Activated B cell treated with CpG ODN at 0.5 μM for 24 hours (primary cell): ENCODE results near the gene PYGB. TPM values are rescaled to one million over a fixed set of nuclear protein-coding genes. Genes with fewer than 3 reads are reported as not detected.
A peak's percentile ranks its signal among the peaks of the same experiment; 100 is the strongest.

Source experiments
- ATAC-seq: fragments of 200-7000 bp; cut with Tn5 transposase; one replicate; pipeline ENCODE4 v1.10.0; 2021; ENCODE audit warnings: low read depth, mild to moderate bottlenecking, moderate library complexity
- CTCF ChIA-PET: fragments of 350-600 bp; sonication (Branson Sonifier 250); formaldehyde crosslinking; loops from one replicate; lab custom pipeline; 2021; ENCODE audit warnings: antibody characterized with exemption; lab: Charles Lee
- POLR2A ChIA-PET: fragments of 350-600 bp; sonication (Branson Sonifier 250); formaldehyde crosslinking; loops from one replicate; lab custom pipeline; 2021; ENCODE audit warnings: antibody characterized with exemption; lab: Charles Lee
- DNase-seq: peaks from one replicate; pipeline ENCODE4 v3.0.0; 2022
- H3K27ac Mint-ChIP-seq: one replicate; pipeline ENCODE4 v1.8.0; 2020; ENCODE audit warnings: mixed read lengths
- H3K27me3 Mint-ChIP-seq: one replicate; pipeline ENCODE4 v1.8.0; 2021; ENCODE audit warnings: mixed read lengths
- H3K36me3 Mint-ChIP-seq: one replicate; pipeline ENCODE4 v1.8.0; 2021; ENCODE audit warnings: low read depth, mixed read lengths
- H3K4me1 Mint-ChIP-seq: one replicate; pipeline ENCODE4 v1.8.0; 2021; ENCODE audit warnings: mixed read lengths
- H3K4me3 Mint-ChIP-seq: one replicate; pipeline ENCODE4 v1.8.0; 2020; ENCODE audit warnings: mild to moderate bottlenecking, mixed read lengths
- H3K9me3 Mint-ChIP-seq: one replicate; pipeline ENCODE4 v1.8.0; 2020; ENCODE audit warnings: mixed read lengths
- CTCF ChIP-seq: fragments of 200-600 bp; IDR thresholded peaks from one replicate; pipeline ENCODE4 v1.8.0; 2022; ENCODE audit warnings: antibody characterized with exemption, mild to moderate bottlenecking
- intact Hi-C: fragments of 100-400 bp; cut with micrococcal nuclease; formaldehyde crosslinking; loops from one replicate; pipeline ENCODE4 v1.15.1; 2024
- total RNA-seq: library from RNA; stranded (reverse); gene quantifications from 2 replicates; pipeline ENCODE4 v1.2.3, GENCODE V29; 2022

Gene PYGB
- total RNA-seq, 1 donor from 2014 or later: 23.5 TPM

- H3K27me3 Mint-ChIP-seq: no peaks in the 10 kb centered on the region
- POLR2A ChIA-PET: no interaction called here
These were observed 46.1 kb downstream of the PYGB start for GRCh38 chr20:25293910-25294458.

GRCh38 chr20:25294459-25295385 lies 46.8 kb downstream of the PYGB start:
- intact Hi-C loops: loop anchor here (1.0 to 5.0 kb wide), 5 partner anchors 96 to 328 kb away; partner anchors contain the start of genes ABHD12, ACSS1 and NANP

More at GRCh38 chr20:25293910-25294458, 46.1 kb downstream of the PYGB start:
- no peak overlapping the region for H3K4me3 Mint-ChIP-seq
- intact Hi-C loops: loop anchor here (1.0 to 5.0 kb wide), 5 partner anchors 97 to 328 kb away; partner anchors contain the start of genes ABHD12, ACSS1 and NANP
- no peaks in the 10 kb centered on the region for H3K9me3 Mint-ChIP-seq
- no peak for DNase-seq
- peaks cover 7% of the 10 kb centered on the region for H3K4me1 Mint-ChIP-seq
- CTCF ChIA-PET: interaction anchor here (1.8 to 4.1 kb wide), 3 partner anchors 21 to 114 kb away, joined by 5 to 57 read pairs (median 9); partner anchors contain the start of gene GINS1
- peaks cover 33% of the 10 kb centered on the region for H3K36me3 Mint-ChIP-seq
- no peak for TF ChIP-seq CTCF
- ATAC-seq: no peak
- H3K27ac Mint-ChIP-seq: no peak overlapping the region

GRCh38 chr20:25295386-25296093 lies 47.7 kb downstream of the PYGB start:
- H3K4me1 Mint-ChIP-seq: peaks cover 5% of the 10 kb centered on the region
- H3K27me3 Mint-ChIP-seq: no peaks in the 10 kb centered on the region
- no peaks in the 10 kb centered on the region for H3K9me3 Mint-ChIP-seq
- H3K27ac Mint-ChIP-seq: no peak overlapping the region
- no peak for TF ChIP-seq CTCF
- DNase-seq (no peak), ATAC-seq (no peak)
- ChIA-PET CTCF (interaction anchor here (0.9 to 4.1 kb wide), 7 partner anchors 9 to 112 kb away, joined by 3 to 57 read pairs (median 5); partner anchors contain the start of gene GINS1), POLR2A (interaction anchor here (1.1 to 1.3 kb wide), 2 partner anchors 103 to 111 kb away, joined by 3 to 4 read pairs; no protein-coding TSS in a partner anchor)
- no peak overlapping the region for H3K4me3 Mint-ChIP-seq
- intact Hi-C loops: loop anchor here (2.0 kb wide), 1 partner anchor 95 kb away; the partner anchor contains the start of gene ABHD12
- peaks cover 26% of the 10 kb centered on the region for H3K36me3 Mint-ChIP-seq

More at GRCh38 chr20:25294459-25295385, 46.8 kb downstream of the PYGB start:
- CTCF ChIA-PET: interaction anchor here (0.9 to 4.1 kb wide), 6 partner anchors 10 to 113 kb away, joined by 3 to 57 read pairs (median 5); partner anchors contain the start of gene GINS1
- H3K4me3 Mint-ChIP-seq: no peak overlapping the region
- peaks cover 31% of the 10 kb centered on the region for H3K36me3 Mint-ChIP-seq
- ATAC-seq (peak; percentile 92), DNase-seq (peak; percentile 54)
- no peaks in the 10 kb centered on the region for H3K9me3 Mint-ChIP-seq
- no peaks in the 10 kb centered on the region for H3K27me3 Mint-ChIP-seq
- peaks cover 5% of the 10 kb centered on the region for H3K4me1 Mint-ChIP-seq
- POLR2A ChIA-PET: interaction anchor here (1.1 to 1.3 kb wide), 2 partner anchors 104 to 112 kb away, joined by 3 to 4 read pairs; no protein-coding TSS in a partner anchor
- no peak for TF ChIP-seq CTCF
- H3K27ac Mint-ChIP-seq: no peak overlapping the region

GRCh38 chr20:25296094-25297093 lies 48.5 kb downstream of the PYGB start:
- intact Hi-C loops: no loop called here
- H3K27ac Mint-ChIP-seq: no peak overlapping the region
- no peak for DNase-seq
- TF ChIP-seq CTCF: no peak
- H3K4me1 Mint-ChIP-seq: peaks cover 5% of the 10 kb centered on the region
- no peak overlapping the region for H3K4me3 Mint-ChIP-seq
- peak; percentile 28 for ATAC-seq
- POLR2A ChIA-PET: interaction anchor here (1.1 to 1.3 kb wide), 2 partner anchors 103 to 111 kb away, joined by 3 to 4 read pairs; no protein-coding TSS in a partner anchor
- H3K27me3 Mint-ChIP-seq: no peaks in the 10 kb centered on the region
- no peaks in the 10 kb centered on the region for H3K9me3 Mint-ChIP-seq
- CTCF ChIA-PET: interaction anchor here (0.9 to 4.1 kb wide), 5 partner anchors 8 to 111 kb away, joined by 3 to 57 read pairs (median 5); partner anchors contain the start of gene GINS1
- H3K36me3 Mint-ChIP-seq: peaks cover 24% of the 10 kb centered on the region
